Astrocyte (in vitro differentiated cells and primary cell): Measurements from ENCODE around the gene FLT3. TPM values are rescaled to one million over a fixed set of nuclear protein-coding genes. Genes with fewer than 3 reads are reported as not detected.

Experiments
- DNase-seq: peaks from one replicate; pipeline ENCODE4 v3.0.0-alpha.2; 2010; ENCODE audit warnings: low read depth
- FAIRE-seq: peaks from 2 replicates; lab custom pipeline; 2011; peaks lifted over from hg19 to GRCh38; lab: Jason Lieb, UNC
- H2AFZ ChIP-seq: 2 replicates; pipeline ENCODE4 v1.6.0; 2012; ENCODE audit warnings: low read depth, low read length, inconsistent platforms
- H3K27ac ChIP-seq: 2 replicates; pipeline ENCODE4 v1.5.1; 2011; ENCODE audit warnings: low read depth, low read length, inconsistent platforms
- H3K27me3 ChIP-seq: 2 replicates; pipeline ENCODE4 v1.6.0; 2011; ENCODE audit warnings: low read length, inconsistent platforms; ENCODE audit not compliant: insufficient read depth
- H3K36me3 ChIP-seq: 2 replicates; pipeline ENCODE4 v1.5.1; 2011; ENCODE audit warnings: low read length, inconsistent platforms; ENCODE audit not compliant: insufficient read depth
- H3K4me1 ChIP-seq: 2 replicates; pipeline ENCODE4 v1.5.1; 2011; ENCODE audit warnings: low read length, inconsistent platforms; ENCODE audit not compliant: insufficient read depth
- H3K4me2 ChIP-seq: 2 replicates; pipeline ENCODE4 v1.6.0; 2012; ENCODE audit warnings: low read length, inconsistent platforms
- H3K4me3 ChIP-seq: 2 replicates; pipeline ENCODE4 v1.5.1; 2011; ENCODE audit warnings: low read depth, mild to moderate bottlenecking, low read length, inconsistent platforms; ENCODE audit not compliant: insufficient read depth
- H3K79me2 ChIP-seq: 2 replicates; pipeline ENCODE4 v1.6.0; 2012; ENCODE audit warnings: mild to moderate bottlenecking, low read length, inconsistent platforms; ENCODE audit not compliant: insufficient read depth
- H3K9ac ChIP-seq: 2 replicates; pipeline ENCODE4 v1.6.0; 2012; ENCODE audit warnings: mild to moderate bottlenecking, low read length, inconsistent platforms
- H3K9me3 ChIP-seq: 2 replicates; pipeline ENCODE4 v1.5.1; 2012; ENCODE audit warnings: low read depth, mild to moderate bottlenecking, low read length, inconsistent platforms; ENCODE audit not compliant: insufficient read depth
- H4K20me1 ChIP-seq: 2 replicates; pipeline ENCODE4 v1.6.0; 2012; ENCODE audit warnings: low read length, inconsistent platforms; ENCODE audit not compliant: insufficient read depth
- H3K27ac Mint-ChIP-seq: one replicate; pipeline ENCODE4 v1.8.0; 2021; ENCODE audit warnings: mild to moderate bottlenecking, mixed read lengths; ENCODE audit not compliant: unreplicated experiment
- H3K27me3 Mint-ChIP-seq: one replicate; pipeline ENCODE4 v1.8.0; 2021; ENCODE audit warnings: low read depth, mixed read lengths; ENCODE audit not compliant: unreplicated experiment
- H3K36me3 Mint-ChIP-seq: one replicate; pipeline ENCODE4 v1.8.0; 2021; ENCODE audit warnings: low read depth, mixed read lengths; ENCODE audit not compliant: unreplicated experiment
- H3K4me1 Mint-ChIP-seq: one replicate; pipeline ENCODE4 v1.8.0; 2021; ENCODE audit warnings: low read depth, mixed read lengths; ENCODE audit not compliant: unreplicated experiment
- H3K4me3 Mint-ChIP-seq: one replicate; pipeline ENCODE4 v1.8.0; 2021; ENCODE audit warnings: mild to moderate bottlenecking, moderate library complexity, mixed read lengths; ENCODE audit not compliant: unreplicated experiment
- H3K9me3 Mint-ChIP-seq: one replicate; pipeline ENCODE4 v1.8.0; 2021; ENCODE audit warnings: mild to moderate bottlenecking, mixed read lengths; ENCODE audit not compliant: unreplicated experiment
- CTCF ChIP-seq: IDR thresholded peaks from 2 replicates; pipeline ENCODE4 v1.5.1; 2011; ENCODE audit warnings: low read depth, mild to moderate bottlenecking, inconsistent platforms, low read length, moderate library complexity; ENCODE audit not compliant: insufficient read depth
- EZH2 ChIP-seq: IDR thresholded peaks from 2 replicates; pipeline ENCODE4 v1.6.1; 2012; ENCODE audit warnings: mild to moderate bottlenecking, low read length, inconsistent platforms; ENCODE audit not compliant: insufficient read depth
- total RNA-seq: library from RNA; stranded (reverse); gene quantifications from 2 replicates; pipeline ENCODE4 v1.2.1, GENCODE V29; 2021

The FLT3 gene
- total RNA-seq, 1 donor from 2014 or later: not detected

DNA sequence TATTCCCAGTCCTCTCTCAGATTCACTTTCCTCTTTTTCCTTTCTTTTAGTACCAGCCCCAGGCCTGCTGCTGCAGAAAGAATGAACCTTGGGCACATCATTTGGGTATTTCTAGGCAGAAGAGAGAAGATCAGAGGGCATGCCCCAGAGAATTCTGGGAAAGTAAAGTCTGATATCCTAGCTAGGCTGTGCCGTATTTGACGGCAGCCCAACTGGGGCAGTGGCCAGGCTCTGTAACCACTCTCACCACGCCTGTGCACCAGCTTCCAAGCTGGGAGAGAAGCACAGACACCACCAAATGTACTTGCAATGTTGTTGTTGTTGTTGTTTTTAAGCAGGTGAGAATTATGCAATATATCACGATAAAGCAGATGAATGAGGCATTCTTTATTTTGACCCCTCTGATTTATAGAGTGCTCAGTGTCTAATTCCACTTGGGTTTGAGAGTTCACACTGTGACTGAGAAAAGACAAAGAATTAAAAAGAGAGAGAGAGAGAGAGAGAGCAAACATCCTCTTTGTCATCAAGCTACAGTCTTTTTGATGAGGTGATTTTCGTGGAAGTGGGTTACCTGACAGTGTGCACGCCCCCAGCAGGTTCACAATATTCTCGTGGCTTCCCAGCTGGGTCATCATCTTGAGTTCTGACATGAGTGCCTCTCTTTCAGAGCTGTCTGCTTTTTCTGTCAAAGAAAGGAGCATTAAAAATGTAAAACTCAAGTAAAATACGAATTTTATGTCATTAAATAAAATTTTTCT lies 72.6 kb downstream of the FLT3 start:
- no peak overlapping the region for H3K4me3 Mint-ChIP-seq
- H3K36me3 ChIP-seq: no peaks in the 10 kb centered on the region
- H3K4me1 ChIP-seq: peaks cover 7% of the 10 kb centered on the region
- no peak overlapping the region for H3K27ac ChIP-seq
- no peaks in the 10 kb centered on the region for H3K9me3 Mint-ChIP-seq
- no peak overlapping the region for H3K27ac Mint-ChIP-seq
- no peak overlapping the region for H3K9ac ChIP-seq
- H3K27me3 ChIP-seq: no peaks in the 10 kb centered on the region
- H3K79me2 ChIP-seq: no peaks in the 10 kb centered on the region
- H3K4me2 ChIP-seq: no peak overlapping the region
- FAIRE-seq (no peak), DNase-seq (no peak)
- H3K4me1 Mint-ChIP-seq: peaks cover 7% of the 10 kb centered on the region
- H4K20me1 ChIP-seq: no peaks in the 10 kb centered on the region
- no peak overlapping the region for H3K4me3 ChIP-seq
- H3K27me3 Mint-ChIP-seq: peaks cover 12% of the 10 kb centered on the region
- no peak overlapping the region for H2AFZ ChIP-seq
- TF ChIP-seq EZH2 (no peak), CTCF (no peak)
- no peaks in the 10 kb centered on the region for H3K36me3 Mint-ChIP-seq
- no peaks in the 10 kb centered on the region for H3K9me3 ChIP-seq

DNA sequence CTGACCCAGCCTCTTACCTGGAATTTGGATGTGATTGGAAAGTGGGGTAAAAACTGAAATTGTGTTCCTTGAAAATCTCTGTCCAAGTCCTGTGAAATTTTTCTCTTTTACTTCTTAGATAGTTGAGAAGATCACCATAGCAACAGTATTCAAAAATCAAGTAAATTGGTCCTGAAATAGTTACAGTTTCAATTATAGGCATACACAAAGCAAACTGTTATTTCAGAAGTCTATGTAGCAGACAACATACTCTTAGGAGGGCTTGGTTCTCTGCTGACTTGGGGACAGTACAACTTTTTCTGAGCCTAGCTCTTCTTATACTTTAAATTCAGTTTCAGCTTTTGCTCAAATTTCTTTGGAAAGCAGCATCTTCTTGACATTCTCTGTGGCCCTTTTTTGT lies 73.3 kb downstream of the FLT3 start:
- Mint-ChIP-seq H3K4me1 (peaks cover 12% of the 10 kb centered on the region), H3K27ac (no peak overlapping the region), H3K4me3 (no peak overlapping the region), H3K36me3 (no peaks in the 10 kb centered on the region), H3K27me3 (peaks cover 12% of the 10 kb centered on the region), H3K9me3 (no peaks in the 10 kb centered on the region)
- Histone ChIP-seq H3K27ac (no peak overlapping the region), H2AFZ (no peak overlapping the region), H3K4me3 (no peak overlapping the region), H3K4me2 (no peak overlapping the region), H3K9me3 (no peaks in the 10 kb centered on the region), H3K79me2 (no peaks in the 10 kb centered on the region), H3K9ac (no peak overlapping the region), H3K36me3 (no peaks in the 10 kb centered on the region), H3K4me1 (peaks cover 11% of the 10 kb centered on the region), H4K20me1 (no peaks in the 10 kb centered on the region), H3K27me3 (no peaks in the 10 kb centered on the region)
- DNase-seq (no peak), FAIRE-seq (no peak)
- TF ChIP-seq EZH2 (no peak), CTCF (no peak)

- H3K36me3 Mint-ChIP-seq: no peaks in the 10 kb centered on the region
- peaks cover 11% of the 10 kb centered on the region for H3K4me1 ChIP-seq
- FAIRE-seq: no peak
- no peak for TF ChIP-seq EZH2
- no peak for TF ChIP-seq CTCF
- no peak overlapping the region for H3K4me3 Mint-ChIP-seq
- H2AFZ ChIP-seq: no peak overlapping the region
- H3K4me3 ChIP-seq: no peak overlapping the region
- no peak overlapping the region for H3K27ac Mint-ChIP-seq
- no peaks in the 10 kb centered on the region for H3K9me3 ChIP-seq
- no peak overlapping the region for H3K9ac ChIP-seq
- no peaks in the 10 kb centered on the region for H3K9me3 Mint-ChIP-seq
- no peaks in the 10 kb centered on the region for H4K20me1 ChIP-seq
- peaks cover 11% of the 10 kb centered on the region for H3K27me3 Mint-ChIP-seq
- no peak for DNase-seq
- H3K4me1 Mint-ChIP-seq: peaks cover 12% of the 10 kb centered on the region
- H3K27ac ChIP-seq: no peak overlapping the region
- H3K27me3 ChIP-seq: no peaks in the 10 kb centered on the region
- H3K79me2 ChIP-seq: no peaks in the 10 kb centered on the region
- H3K4me2 ChIP-seq: no peak overlapping the region
- no peaks in the 10 kb centered on the region for H3K36me3 ChIP-seq
These were observed 73.9 kb downstream of the FLT3 start for GRCh38 chr13:28026508-28026907.
